Stimulated activated CD4-positive, alpha-beta T cell treated with anti-CD3 and anti-CD28 coated beads, Interleukin-2, amount 100 ng/mL, for 24 hours (primary cell): Measurements from ENCODE around the gene BICDL2.
A peak's percentile ranks its signal among the peaks of the same experiment; 100 is the strongest.

Experiments used
- DNase-seq, 2 donors: peaks; one replicate each; pipeline ENCODE4 v3.0.0-alpha.2; 2020

The BICDL2 gene

GRCh38 chr16:3007059-3007956 is 29.4 kb downstream of the BICDL2 start:
- no peak for DNase-seq

- DNase-seq, result no peak
Measured at GRCh38 chr16:3004781-3005284, 31.9 kb downstream of the BICDL2 start.

- DNase-seq, result no peak
Measured at GRCh38 chr16:3004319-3004718, 32.4 kb downstream of the BICDL2 start.

GRCh38 chr16:3003582-3004270 is 33.0 kb downstream of the BICDL2 start:
- peak; percentile 96 for DNase-seq

- DNase-seq, result no peak
Measured at GRCh38 chr16:3001316-3001715, 35.4 kb downstream of the BICDL2 start.

- no peak for DNase-seq
Measured at GRCh38 chr16:3000540-3000939, 36.2 kb downstream of the BICDL2 start.

- no peak for DNase-seq
Measured at GRCh38 chr16:2999929-3000328, 36.8 kb downstream of the BICDL2 start.

- DNase-seq, result no peak
Measured at GRCh38 chr16:2996298-2996697, 40.4 kb downstream of the BICDL2 start.

- no peak for DNase-seq
Measured at GRCh38 chr16:2992383-2993081, 44.2 kb downstream of the BICDL2 start.

- DNase-seq, result no peak
Measured at GRCh38 chr16:2991566-2992261, 45.0 kb downstream of the BICDL2 start.

GRCh38 chr16:2990891-2991290 is 45.9 kb downstream of the BICDL2 start:
- no peak for DNase-seq

- DNase-seq, result no peak
Measured at GRCh38 chr16:2988590-2989099, 48.1 kb downstream of the BICDL2 start.

GRCh38 chr16:2987833-2988232 is 48.9 kb downstream of the BICDL2 start:
- no peak for DNase-seq

GRCh38 chr16:2987286-2987685 is 49.5 kb downstream of the BICDL2 start:
- DNase-seq, result no peak

- no peak for DNase-seq
Measured at GRCh38 chr16:2986623-2987188, 50.0 kb downstream of the BICDL2 start.

GRCh38 chr16:2985893-2986355 is 50.8 kb downstream of the BICDL2 start:
- no peak for DNase-seq

- DNase-seq, result no peak
Measured at GRCh38 chr16:2985462-2985861, 51.3 kb downstream of the BICDL2 start.

GRCh38 chr16:2983706-2984136 is 53.0 kb downstream of the BICDL2 start:
- DNase-seq, result peak; percentile 79 to 86

- DNase-seq, result no peak
Measured at GRCh38 chr16:2982402-2982801, 54.3 kb downstream of the BICDL2 start.

- DNase-seq, result no peak
Measured at GRCh38 chr16:2981899-2982250, 54.9 kb downstream of the BICDL2 start.

GRCh38 chr16:2981177-2981898 is 55.4 kb downstream of the BICDL2 start:
- no peak for DNase-seq
